GM18526 (cell line): ENCODE measurements around the gene VPS11.

Experiments used
- POLR2A ChIP-seq: IDR thresholded peaks from 3 replicates; pipeline ENCODE4 v1.6.1; 2011; ENCODE audit not compliant: insufficient read length; ENCODE audit errors: extremely low read depth

The VPS11 gene

GRCh38 chr11:119108146-119108856, 40.7 kb downstream of the VPS11 start:
- TF ChIP-seq POLR2A: no peak

- no peak for TF ChIP-seq POLR2A
Observed at GRCh38 chr11:119108857-119109221, 41.2 kb downstream of the VPS11 start.

GRCh38 chr11:119109843-119110242, 42.2 kb downstream of the VPS11 start:
- no peak for TF ChIP-seq POLR2A

- no peak for TF ChIP-seq POLR2A
Observed at GRCh38 chr11:119110439-119110838, 42.8 kb downstream of the VPS11 start.

- no peak for TF ChIP-seq POLR2A
Observed at GRCh38 chr11:119111361-119111925, 43.8 kb downstream of the VPS11 start.

- no peak for TF ChIP-seq POLR2A
Observed at GRCh38 chr11:119112314-119113020, 44.8 kb downstream of the VPS11 start.

GRCh38 chr11:119113716-119114115, 46.1 kb downstream of the VPS11 start:
- no peak for TF ChIP-seq POLR2A

- no peak for TF ChIP-seq POLR2A
Observed at GRCh38 chr11:119114351-119114750, 46.7 kb downstream of the VPS11 start.

- TF ChIP-seq POLR2A: no peak
Observed at GRCh38 chr11:119115484-119116234, 48.0 kb downstream of the VPS11 start.

- TF ChIP-seq POLR2A: no peak
Observed at GRCh38 chr11:119116235-119116594, 48.6 kb downstream of the VPS11 start.

- TF ChIP-seq POLR2A: no peak
Observed at GRCh38 chr11:119116601-119117000, 49.0 kb downstream of the VPS11 start.

GRCh38 chr11:119117004-119117706, 49.5 kb downstream of the VPS11 start:
- no peak for TF ChIP-seq POLR2A

- no peak for TF ChIP-seq POLR2A
Observed at GRCh38 chr11:119118227-119118626, 50.6 kb downstream of the VPS11 start.

- no peak for TF ChIP-seq POLR2A
Observed at GRCh38 chr11:119118946-119119345, 51.3 kb downstream of the VPS11 start.

- no peak for TF ChIP-seq POLR2A
Observed at GRCh38 chr11:119120639-119121007, 53.0 kb downstream of the VPS11 start.

GRCh38 chr11:119121008-119121810, 53.6 kb downstream of the VPS11 start, which contains the start of gene HINFP:
Gene HINFP, plus strand, starts transcription at chr11:119121580. Its CDS starts 5,365 bp downstream, at chr11:119126945.
- TF ChIP-seq POLR2A: peak; percentile 73
